NK-92 (cell line): ENCODE results near the gene CMTM1.

Experiments used
- DNase-seq: peaks from one replicate; lab custom pipeline; 2025; ENCODE audit not compliant: unreplicated experiment; lab: John Stamatoyannopoulos, UW

The CMTM1 gene

GRCh38 chr16:66538910-66539309 is 27.3 kb upstream of the CMTM1 start:
- DNase-seq: no peak

- no peak for DNase-seq
Observed at GRCh38 chr16:66539623-66540469, 26.4 kb upstream of the CMTM1 start.

DNA sequence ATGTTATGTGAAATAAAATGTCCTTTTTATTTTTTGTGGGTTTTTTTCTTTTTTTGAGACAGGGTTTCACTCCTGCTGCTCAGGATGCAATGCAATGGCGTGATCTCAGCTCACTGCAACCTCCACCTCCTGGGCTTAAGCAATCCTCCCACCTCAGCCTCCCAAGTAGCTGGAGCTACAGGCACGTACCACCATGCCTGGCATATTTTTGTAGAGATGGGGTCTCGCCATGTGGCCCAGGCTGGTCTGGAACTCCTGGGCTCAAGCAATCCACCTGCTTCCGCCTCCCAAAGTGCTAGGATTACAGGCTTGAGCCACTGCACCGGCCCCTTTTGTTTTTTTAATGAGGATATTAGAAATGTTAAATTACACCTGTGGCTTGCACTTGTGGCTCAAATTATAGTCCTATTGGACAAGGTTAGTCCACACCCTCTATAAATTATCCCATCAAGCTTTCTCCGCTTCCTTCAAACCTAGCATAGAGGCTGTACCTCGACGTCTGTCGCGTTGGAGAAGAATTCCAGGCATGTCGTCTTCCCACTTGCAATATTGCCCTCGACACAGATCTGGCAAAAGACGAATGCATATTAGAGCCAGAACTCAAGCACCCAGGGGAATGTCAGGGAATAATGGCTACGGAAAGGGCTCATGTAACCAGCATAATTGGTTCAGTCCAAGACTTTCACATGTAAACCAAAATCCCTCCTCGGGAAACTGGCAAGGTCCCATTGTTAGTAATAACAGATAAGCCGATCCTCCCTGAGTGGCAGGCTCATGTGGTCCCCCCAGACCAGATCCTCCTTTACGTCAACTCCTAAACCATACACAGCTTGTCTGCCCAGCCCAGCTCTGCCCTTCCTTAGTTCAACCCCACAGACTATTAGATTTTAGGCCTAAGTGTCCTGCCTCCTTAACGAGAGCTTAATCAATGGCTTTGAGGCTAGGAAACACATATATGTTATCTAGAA is 24.6 kb upstream of the CMTM1 start:
- DNase-seq: no peak

DNA sequence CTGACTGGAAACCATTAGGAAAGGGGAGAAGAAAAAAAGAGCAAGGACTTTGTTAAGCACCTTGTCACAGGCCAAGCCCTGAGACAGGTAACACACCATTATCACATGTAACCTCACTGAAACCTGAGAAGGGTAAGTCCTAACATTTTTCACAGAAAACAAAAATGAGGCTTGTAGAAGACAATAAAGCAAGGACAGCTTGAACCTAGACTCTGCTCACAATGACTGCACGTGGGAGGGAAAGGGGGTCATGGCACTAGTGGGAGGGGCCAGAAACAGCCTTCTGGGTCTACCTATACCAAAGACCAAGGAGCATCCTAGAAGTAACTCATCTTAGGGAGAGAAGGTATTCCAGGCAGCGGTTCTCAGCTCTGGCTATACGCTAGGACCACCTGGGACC is 23.8 kb upstream of the CMTM1 start:
- DNase-seq: no peak

- DNase-seq: no peak
Observed at GRCh38 chr16:66543541-66543940, 22.7 kb upstream of the CMTM1 start.

DNA sequence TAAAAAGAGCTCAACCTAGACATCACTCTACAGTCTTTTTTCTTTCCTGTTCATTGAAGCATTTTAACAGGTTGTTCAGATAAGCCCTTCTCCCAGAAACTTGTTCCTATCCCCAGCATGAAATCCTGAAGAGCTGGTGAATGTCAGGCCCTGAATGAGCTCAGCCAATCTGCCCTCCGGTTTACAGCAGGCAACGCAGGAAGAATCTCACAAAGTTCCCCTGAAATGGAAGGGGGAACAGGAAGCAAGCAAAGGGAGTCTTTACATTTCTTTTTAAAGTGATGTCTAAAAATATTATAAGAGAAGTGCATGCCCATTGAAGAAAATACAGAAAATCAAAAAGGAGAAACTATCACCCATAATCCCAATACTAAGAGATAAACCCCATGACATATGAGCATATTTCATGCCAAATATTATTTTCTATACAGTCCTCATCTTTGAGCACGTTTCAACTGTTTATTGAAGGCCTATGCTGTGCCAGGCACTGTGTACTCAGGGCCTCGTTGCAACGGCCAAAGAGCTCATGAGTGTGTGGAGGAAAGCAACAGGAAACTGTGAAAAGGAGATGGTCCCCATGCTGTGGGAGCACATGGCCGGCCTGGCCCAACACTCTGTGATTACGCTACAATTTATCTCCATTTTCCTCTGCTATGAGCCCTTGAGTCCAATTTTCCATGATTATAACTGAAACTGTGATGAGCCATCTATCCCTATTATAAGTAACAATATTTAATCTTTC is 22.1 kb upstream of the CMTM1 start:
- DNase-seq: no peak

GRCh38 chr16:66547101-66547989 is 18.9 kb upstream of the CMTM1 start:
- DNase-seq: no peak

DNA sequence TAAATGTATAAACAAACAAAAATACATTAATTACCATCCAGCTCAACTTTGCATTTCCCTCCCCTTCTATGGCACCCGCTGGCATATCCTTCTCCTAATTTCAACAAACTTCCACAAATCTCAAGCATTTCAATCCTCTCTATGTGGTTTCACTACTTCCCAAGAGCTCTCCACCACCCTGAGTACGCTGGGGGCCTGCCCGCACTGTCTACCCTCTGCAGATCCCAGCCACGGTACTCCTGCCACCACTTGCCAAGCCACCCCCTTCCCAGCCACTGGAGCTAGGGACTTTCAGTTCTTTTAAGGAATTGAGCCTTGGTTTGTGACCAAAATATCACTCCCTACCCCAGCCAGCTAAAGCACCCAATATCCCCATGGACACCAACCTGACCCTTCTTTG is 18.2 kb upstream of the CMTM1 start:
- no peak for DNase-seq

- DNase-seq: no peak
Observed at GRCh38 chr16:66548868-66549267, 17.4 kb upstream of the CMTM1 start.

GRCh38 chr16:66549284-66550131 is 16.7 kb upstream of the CMTM1 start, which contains the start of gene TK2:
Gene TK2, minus strand, starts transcription at chr16:66550122. Its CDS starts 61 bp downstream, at chr16:66550061.
- DNase-seq: no peak

DNA sequence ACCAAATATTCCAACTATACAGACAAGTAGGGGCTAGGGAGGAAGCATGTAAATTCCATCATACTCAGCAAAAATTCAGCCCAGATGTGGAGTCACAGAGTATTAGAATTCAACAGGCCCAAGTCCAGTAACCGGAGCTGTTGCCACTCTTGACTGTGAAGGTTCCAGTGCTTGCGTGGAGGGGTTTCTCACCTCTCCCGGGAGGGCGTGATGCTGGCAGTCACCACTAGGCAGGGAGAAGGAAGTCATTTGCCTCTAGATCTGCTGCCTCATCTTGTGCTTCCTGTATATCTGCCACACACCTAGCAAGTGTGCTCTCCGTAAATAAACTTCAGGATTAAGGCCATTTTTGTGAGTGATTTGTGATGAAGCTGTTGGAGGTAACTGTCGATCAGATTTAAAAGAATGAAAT is 14.9 kb upstream of the CMTM1 start:
- DNase-seq: no peak

GRCh38 chr16:66551788-66552285 is 14.4 kb upstream of the CMTM1 start:
- DNase-seq: no peak

DNA sequence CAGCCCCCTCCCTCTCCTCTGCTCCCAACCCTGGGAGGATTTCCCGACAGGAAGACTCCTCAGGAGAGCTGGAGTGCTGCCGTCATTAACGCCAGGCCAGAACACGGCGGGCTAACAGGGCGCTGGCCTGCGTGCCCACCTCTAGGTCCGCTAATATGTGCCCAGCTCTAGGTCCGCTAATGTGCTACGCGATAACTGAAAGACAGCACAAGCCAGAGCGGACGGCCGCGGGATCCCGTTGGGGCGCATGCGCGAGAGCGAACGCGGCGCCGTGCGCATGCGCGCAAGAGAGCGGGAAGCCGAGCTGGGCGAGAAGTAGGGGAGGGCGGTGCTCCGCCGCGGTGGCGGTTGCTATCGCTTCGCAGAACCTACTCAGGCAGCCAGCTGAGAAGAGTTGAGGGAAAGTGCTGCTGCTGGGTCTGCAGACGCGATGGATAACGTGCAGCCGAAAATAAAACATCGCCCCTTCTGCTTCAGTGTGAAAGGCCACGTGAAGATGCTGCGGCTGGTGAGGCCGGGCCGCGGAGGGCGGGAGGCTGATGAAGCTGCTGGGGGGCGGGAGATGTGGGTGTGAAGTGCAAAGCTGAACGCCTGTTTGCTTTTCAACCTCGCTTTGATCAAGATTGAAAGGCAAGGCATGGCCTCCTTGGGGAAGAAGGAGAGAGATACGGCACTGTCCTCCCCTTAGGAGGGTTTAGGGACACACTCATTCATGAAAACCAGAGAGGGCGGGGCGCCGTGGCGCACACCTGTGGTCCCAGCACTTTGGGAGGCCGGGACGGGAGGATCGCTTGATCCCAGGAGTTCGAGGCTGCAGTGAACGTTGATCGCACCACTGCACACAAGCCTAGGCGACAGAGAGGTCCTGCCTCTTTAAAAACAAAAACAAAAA is 13.7 kb upstream of the CMTM1 start, which contains the start of gene CKLF:
Gene CKLF (plus strand): TSS at position 291 of the 892 bp plus-strand sequence. CDS start 140 bp downstream, at position 431.
- DNase-seq: peak; percentile 60

GRCh38 chr16:66553223-66553622 is 13.0 kb upstream of the CMTM1 start:
- no peak for DNase-seq

GRCh38 chr16:66554021-66554420 is 12.2 kb upstream of the CMTM1 start:
- DNase-seq: no peak

GRCh38 chr16:66554495-66554894 is 11.7 kb upstream of the CMTM1 start:
- DNase-seq: no peak

GRCh38 chr16:66560107-66560506 is 6.1 kb upstream of the CMTM1 start:
- no peak for DNase-seq
